GM06990 (cell line): ENCODE results near the gene IL16.

Experiments
- DNase-seq: peaks from one replicate; pipeline ENCODE4 v3.0.0-alpha.2; 2011; ENCODE audit not compliant: insufficient read length; ENCODE audit errors: extremely low read depth
- H3K27me3 ChIP-seq: replicated peaks from 2 replicates; pipeline ENCODE4 v1.6.0; 2011; ENCODE audit warnings: low read length; ENCODE audit not compliant: control insufficient read depth, insufficient read depth
- H3K36me3 ChIP-seq: 2 replicates; pipeline ENCODE4 v1.5.1; 2011; ENCODE audit warnings: low read length; ENCODE audit not compliant: control insufficient read depth, insufficient read depth
- H3K4me3 ChIP-seq: replicated peaks from 2 replicates; pipeline ENCODE4 v1.5.1; 2011; ENCODE audit warnings: low read depth, mild to moderate bottlenecking, control low read depth, low read length
- TF ChIP-seq, protein P1 (sequence below): IDR thresholded peaks from 2 replicates; pipeline ENCODE4 v1.5.1; 2011; ENCODE audit warnings: low read length, control low read depth, mild to moderate bottlenecking, inconsistent platforms; ENCODE audit not compliant: insufficient read depth, poor library complexity, severe bottlenecking

The IL16 gene

DNA sequence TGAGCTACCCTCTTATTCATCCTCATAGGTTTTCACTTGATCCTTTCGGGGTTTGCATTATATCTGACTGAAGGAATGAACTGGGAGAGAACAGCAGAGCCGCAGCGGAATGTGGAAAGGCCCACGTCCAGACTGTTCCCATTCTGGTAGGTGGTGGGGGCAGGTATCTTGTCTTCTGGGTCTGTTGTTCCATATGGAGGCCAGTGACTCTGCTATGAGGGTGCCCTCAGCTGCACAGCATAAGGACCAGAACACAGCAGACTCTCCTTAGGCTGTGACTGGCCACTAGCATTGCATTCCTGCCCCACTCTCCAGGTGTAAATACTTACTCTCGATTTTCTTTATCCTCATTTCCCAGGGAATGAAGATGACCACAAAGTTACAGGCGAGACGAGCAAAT lies 165.2 kb downstream of the IL16 start:
- Histone ChIP-seq H3K36me3 (no peaks in the 10 kb centered on the region), H3K4me3 (no peak overlapping the region), H3K27me3 (no peaks in the 10 kb centered on the region)
- TF ChIP-seq, protein P1, sequence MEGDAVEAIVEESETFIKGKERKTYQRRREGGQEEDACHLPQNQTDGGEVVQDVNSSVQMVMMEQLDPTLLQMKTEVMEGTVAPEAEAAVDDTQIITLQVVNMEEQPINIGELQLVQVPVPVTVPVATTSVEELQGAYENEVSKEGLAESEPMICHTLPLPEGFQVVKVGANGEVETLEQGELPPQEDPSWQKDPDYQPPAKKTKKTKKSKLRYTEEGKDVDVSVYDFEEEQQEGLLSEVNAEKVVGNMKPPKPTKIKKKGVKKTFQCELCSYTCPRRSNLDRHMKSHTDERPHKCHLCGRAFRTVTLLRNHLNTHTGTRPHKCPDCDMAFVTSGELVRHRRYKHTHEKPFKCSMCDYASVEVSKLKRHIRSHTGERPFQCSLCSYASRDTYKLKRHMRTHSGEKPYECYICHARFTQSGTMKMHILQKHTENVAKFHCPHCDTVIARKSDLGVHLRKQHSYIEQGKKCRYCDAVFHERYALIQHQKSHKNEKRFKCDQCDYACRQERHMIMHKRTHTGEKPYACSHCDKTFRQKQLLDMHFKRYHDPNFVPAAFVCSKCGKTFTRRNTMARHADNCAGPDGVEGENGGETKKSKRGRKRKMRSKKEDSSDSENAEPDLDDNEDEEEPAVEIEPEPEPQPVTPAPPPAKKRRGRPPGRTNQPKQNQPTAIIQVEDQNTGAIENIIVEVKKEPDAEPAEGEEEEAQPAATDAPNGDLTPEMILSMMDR: no peak
- no peak for DNase-seq

DNA sequence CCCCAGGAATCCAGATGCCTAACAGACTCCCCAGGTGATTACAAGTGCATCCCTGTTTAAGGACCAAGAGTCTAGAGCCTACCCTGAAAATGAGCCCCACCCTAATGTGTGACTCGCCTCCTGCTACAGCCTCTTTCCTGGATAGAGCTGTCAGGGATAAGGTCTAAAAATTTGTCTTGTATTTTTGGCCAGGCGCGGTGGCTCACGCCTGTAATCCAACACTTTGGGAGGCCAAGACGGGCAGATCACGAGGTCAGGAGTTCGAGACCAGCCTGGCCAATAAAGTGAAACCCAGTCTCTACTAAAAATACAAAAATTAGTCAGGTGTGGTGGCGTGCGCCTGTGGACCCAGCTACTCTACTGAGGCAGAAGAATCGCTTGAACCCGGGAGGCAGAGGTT lies 166.1 kb downstream of the IL16 start:
- Histone ChIP-seq H3K4me3 (no peak overlapping the region), H3K36me3 (no peaks in the 10 kb centered on the region), H3K27me3 (no peaks in the 10 kb centered on the region)
- TF ChIP-seq, protein P1: no peak
- no peak for DNase-seq

DNA sequence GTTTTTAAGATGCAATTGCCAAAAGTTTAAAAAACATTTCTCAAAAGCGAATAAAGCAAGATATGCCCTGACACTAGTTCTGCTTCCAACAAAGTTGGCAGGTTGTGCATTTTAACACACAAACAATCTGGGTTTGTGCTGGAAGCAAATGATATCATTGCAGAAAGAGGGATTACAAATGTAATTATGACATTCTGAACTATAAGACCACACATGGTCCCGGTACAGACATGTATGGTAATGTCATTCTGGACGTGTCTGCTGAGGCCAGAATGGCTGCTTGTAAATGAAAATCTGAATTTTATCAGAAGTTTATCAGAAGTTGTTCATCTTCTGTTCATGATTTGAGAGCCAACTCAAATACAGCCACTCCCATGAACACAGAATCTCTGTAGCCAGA lies 166.6 kb downstream of the IL16 start:
- Histone ChIP-seq H3K27me3 (no peaks in the 10 kb centered on the region), H3K4me3 (no peak overlapping the region), H3K36me3 (no peaks in the 10 kb centered on the region)
- TF ChIP-seq, protein P1: no peak
- DNase-seq: no peak
